Chondrocyte (in vitro differentiated cells): ENCODE data around the gene DHRS12. TPM values are rescaled to one million over a fixed set of nuclear protein-coding genes. Genes with fewer than 3 reads are reported as not detected.

ENCODE experiments used
- DNase-seq: peaks from one replicate; pipeline ENCODE4 v3.0.0; 2021; ENCODE audit warnings: mixed read lengths, low spot score
- H3K27ac Mint-ChIP-seq: one replicate; pipeline ENCODE4 v1.8.0; 2021; ENCODE audit warnings: mild to moderate bottlenecking, moderate library complexity, mixed read lengths; ENCODE audit not compliant: unreplicated experiment
- H3K27me3 Mint-ChIP-seq: 2 replicates; pipeline ENCODE4 v1.8.0; 2021; ENCODE audit warnings: low read depth, mixed read lengths
- H3K36me3 Mint-ChIP-seq: 2 replicates; pipeline ENCODE4 v1.8.0; 2021; ENCODE audit warnings: low read depth, mixed read lengths
- H3K4me1 Mint-ChIP-seq: 2 replicates; pipeline ENCODE4 v1.8.0; 2021; ENCODE audit warnings: low read depth, mild to moderate bottlenecking, mixed read lengths
- H3K4me3 Mint-ChIP-seq: one replicate; pipeline ENCODE4 v1.8.0; 2021; ENCODE audit warnings: mild to moderate bottlenecking, moderate library complexity, mixed read lengths; ENCODE audit not compliant: unreplicated experiment
- H3K9me3 Mint-ChIP-seq: 2 replicates; pipeline ENCODE4 v1.8.0; 2021; ENCODE audit warnings: low read depth, mixed read lengths
- CTCF ChIP-seq: fragments of 200-600 bp; sonication (generic); IDR thresholded peaks from 2 replicates; pipeline ENCODE4 v1.5.0; 2021; ENCODE audit warnings: antibody characterized with exemption, mild to moderate bottlenecking, moderate library complexity
- total RNA-seq: library from RNA; stranded (reverse); gene quantifications from 3 replicates; pipeline ENCODE4 v1.2.1, GENCODE V29; 2021

DHRS12 gene
- total RNA-seq, 1 donor from 2014 or later, result 7.6 TPM

GRCh38 chr13:51780099-51780498, 23.9 kb downstream of the DHRS12 start:
- no peaks in the 10 kb centered on the region for H3K9me3 Mint-ChIP-seq
- no peak for TF ChIP-seq CTCF
- no peaks in the 10 kb centered on the region for H3K4me1 Mint-ChIP-seq
- DNase-seq, result no peak
- H3K4me3 Mint-ChIP-seq, result no peak overlapping the region
- H3K36me3 Mint-ChIP-seq, result no peaks in the 10 kb centered on the region
- H3K27me3 Mint-ChIP-seq, result no peaks in the 10 kb centered on the region
- no peak overlapping the region for H3K27ac Mint-ChIP-seq

- no peak for TF ChIP-seq CTCF
- Mint-ChIP-seq H3K36me3 (no peaks in the 10 kb centered on the region), H3K27me3 (no peaks in the 10 kb centered on the region), H3K4me1 (no peaks in the 10 kb centered on the region), H3K4me3 (no peak overlapping the region), H3K27ac (no peak overlapping the region), H3K9me3 (no peaks in the 10 kb centered on the region)
- no peak for DNase-seq
These were observed 25.6 kb downstream of the DHRS12 start for GRCh38 chr13:51778392-51778791.

GRCh38 chr13:51777921-51778320, 26.0 kb downstream of the DHRS12 start:
- TF ChIP-seq CTCF, result no peak
- Mint-ChIP-seq H3K9me3 (no peaks in the 10 kb centered on the region), H3K36me3 (no peaks in the 10 kb centered on the region), H3K27me3 (no peaks in the 10 kb centered on the region), H3K4me1 (no peaks in the 10 kb centered on the region), H3K27ac (no peak overlapping the region), H3K4me3 (no peak overlapping the region)
- no peak for DNase-seq

DNA sequence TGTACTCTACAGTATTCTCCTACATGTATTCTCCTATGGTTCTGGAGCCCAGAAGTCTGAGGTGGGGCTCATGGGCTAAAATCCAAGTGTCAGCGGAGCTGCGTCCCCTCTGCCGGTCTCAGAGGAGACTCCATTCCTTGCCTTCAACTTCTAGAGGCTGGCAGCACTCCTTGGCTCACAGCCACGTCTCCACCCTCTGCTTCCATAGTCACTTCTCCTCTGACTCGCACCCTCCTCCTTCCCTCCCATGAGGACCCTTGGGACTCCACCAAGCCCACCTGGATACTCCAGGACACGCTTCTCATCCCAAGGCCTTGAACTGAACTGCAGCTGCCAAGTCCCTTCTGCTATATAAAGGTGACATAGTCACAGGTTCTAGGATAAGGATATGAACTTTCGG, 27.8 kb downstream of the DHRS12 start:
- no peak for TF ChIP-seq CTCF
- DNase-seq, result no peak
- Mint-ChIP-seq H3K4me1 (no peaks in the 10 kb centered on the region), H3K4me3 (no peak overlapping the region), H3K36me3 (no peaks in the 10 kb centered on the region), H3K27ac (no peak overlapping the region), H3K9me3 (no peaks in the 10 kb centered on the region), H3K27me3 (no peaks in the 10 kb centered on the region)

DNA sequence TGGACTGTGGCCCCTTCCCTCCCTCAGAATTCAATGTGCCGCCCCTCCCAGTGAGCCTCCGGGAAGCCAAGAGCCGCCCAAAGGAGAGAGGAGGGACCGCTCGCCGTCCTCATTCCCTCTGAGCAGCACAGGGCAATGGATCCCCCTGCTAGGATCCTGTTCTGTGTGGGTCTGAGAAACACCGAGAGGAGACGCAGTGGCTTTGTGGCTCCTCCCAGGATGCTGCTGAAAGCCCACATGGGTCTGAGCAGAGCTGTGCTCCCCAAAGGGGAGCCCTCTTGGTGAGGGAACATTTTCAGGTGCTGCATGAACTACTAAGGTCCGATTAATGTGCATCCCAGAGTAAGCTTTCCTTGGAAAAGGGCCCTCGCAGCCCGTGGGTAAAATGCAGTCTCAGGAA, 30.4 kb downstream of the DHRS12 start:
- no peak overlapping the region for H3K27ac Mint-ChIP-seq
- peaks cover 4% of the 10 kb centered on the region for H3K4me1 Mint-ChIP-seq
- no peak for DNase-seq
- H3K4me3 Mint-ChIP-seq, result no peak overlapping the region
- no peaks in the 10 kb centered on the region for H3K9me3 Mint-ChIP-seq
- no peak for TF ChIP-seq CTCF
- H3K27me3 Mint-ChIP-seq, result no peaks in the 10 kb centered on the region
- H3K36me3 Mint-ChIP-seq, result no peaks in the 10 kb centered on the region
